ENCODE measurements around the gene ZNF484. TPM values are rescaled to one million over a fixed set of nuclear protein-coding genes. Genes with fewer than 3 reads are reported as not detected.
"Not testable (repeated sequence)": the region's sequence is repeated elsewhere in the genome, so short reads cannot be mapped to it uniquely, and the experiment has no call there.

The ZNF484 gene
- total RNA-seq, 2 donors from 2014 or later, result 9.3 to 10.3 TPM

DNA sequence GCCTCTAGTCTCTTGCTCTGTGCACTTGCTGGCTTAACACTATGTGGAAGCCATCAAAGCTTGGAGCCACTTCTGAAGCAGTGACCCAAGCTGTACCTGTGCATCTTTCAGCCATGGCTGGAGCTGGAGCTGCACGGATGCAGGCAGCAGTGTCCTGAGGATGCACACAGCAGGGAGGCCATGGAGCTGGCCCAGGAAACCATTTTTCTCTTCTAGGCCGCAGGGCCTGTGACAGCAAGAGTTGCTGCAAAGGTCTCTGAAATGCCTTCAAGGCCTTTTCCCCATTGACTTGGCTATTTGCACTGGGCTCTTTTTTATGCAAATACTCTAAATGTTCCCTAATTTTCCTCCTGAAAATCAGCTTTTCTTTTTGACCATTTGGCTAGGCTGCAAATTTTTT lies 12.9 kb upstream of the ZNF484 start:
- no peaks in the 10 kb centered on the region for H3K36me3 ChIP-seq
- no peak overlapping the region for H3K4me3 ChIP-seq
- no peak for TF ChIP-seq POLR2A (IDR thresholded peaks at IDR 0.05)
- TF ChIP-seq, protein P1, sequence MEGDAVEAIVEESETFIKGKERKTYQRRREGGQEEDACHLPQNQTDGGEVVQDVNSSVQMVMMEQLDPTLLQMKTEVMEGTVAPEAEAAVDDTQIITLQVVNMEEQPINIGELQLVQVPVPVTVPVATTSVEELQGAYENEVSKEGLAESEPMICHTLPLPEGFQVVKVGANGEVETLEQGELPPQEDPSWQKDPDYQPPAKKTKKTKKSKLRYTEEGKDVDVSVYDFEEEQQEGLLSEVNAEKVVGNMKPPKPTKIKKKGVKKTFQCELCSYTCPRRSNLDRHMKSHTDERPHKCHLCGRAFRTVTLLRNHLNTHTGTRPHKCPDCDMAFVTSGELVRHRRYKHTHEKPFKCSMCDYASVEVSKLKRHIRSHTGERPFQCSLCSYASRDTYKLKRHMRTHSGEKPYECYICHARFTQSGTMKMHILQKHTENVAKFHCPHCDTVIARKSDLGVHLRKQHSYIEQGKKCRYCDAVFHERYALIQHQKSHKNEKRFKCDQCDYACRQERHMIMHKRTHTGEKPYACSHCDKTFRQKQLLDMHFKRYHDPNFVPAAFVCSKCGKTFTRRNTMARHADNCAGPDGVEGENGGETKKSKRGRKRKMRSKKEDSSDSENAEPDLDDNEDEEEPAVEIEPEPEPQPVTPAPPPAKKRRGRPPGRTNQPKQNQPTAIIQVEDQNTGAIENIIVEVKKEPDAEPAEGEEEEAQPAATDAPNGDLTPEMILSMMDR (IDR thresholded peaks at IDR 0.05), result no peak
- DNase-seq (ENCODE audit: low spot score), result no peak
- no peak overlapping the region for H3K27ac ChIP-seq
- intact Hi-C loops (cut with DNase I), result no loop called here
- H3K4me1 ChIP-seq (replicated peaks), result no peaks in the 10 kb centered on the region
- H3K27me3 ChIP-seq (replicated peaks; ENCODE audit: insufficient read depth), result no peaks in the 10 kb centered on the region
- WGBS, result 85% methylated on average over 2 of the region's 2 CpGs
- no peaks in the 10 kb centered on the region for H3K9me3 ChIP-seq

DNA sequence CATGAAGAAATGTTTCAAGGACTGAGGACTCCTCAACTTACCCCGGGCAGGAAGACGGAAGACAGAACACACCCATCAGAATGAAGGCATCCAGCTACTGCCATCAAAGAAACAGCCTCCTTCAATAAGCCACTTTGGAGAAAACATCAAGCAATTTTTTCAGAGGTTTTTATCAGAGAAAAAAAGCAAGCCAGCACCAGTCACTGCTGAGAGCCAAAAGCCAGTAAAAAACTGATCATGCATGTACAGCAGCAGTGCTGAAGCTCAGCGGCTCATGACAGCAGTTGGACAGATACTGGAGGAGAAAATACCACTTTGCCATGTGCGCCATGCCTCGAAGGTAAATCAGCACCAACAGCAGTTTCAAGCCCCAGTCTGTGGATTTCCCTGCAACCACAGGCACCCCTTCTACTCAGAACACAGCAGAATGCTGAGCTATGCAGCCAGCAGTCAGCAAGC lies 10.1 kb upstream of the ZNF484 start:
- Histone ChIP-seq H3K36me3 (no peaks in the 10 kb centered on the region), H3K27ac (no peak overlapping the region), H3K27me3 (replicated peaks; ENCODE audit: insufficient read depth) (no peaks in the 10 kb centered on the region), H3K4me1 (replicated peaks) (no peaks in the 10 kb centered on the region), H3K9me3 (no peaks in the 10 kb centered on the region), H3K4me3 (no peak overlapping the region)
- TF ChIP-seq, protein P1 (IDR thresholded peaks at IDR 0.05), result no peak
- no peak for TF ChIP-seq POLR2AphosphoS5 (IDR thresholded peaks at IDR 0.05)
- TF ChIP-seq POLR2A (IDR thresholded peaks at IDR 0.05), result no peak
- no peak for DNase-seq (ENCODE audit: low spot score)
- intact Hi-C loops (cut with DNase I), result no loop called here
- 51% methylated on average over 5 of the region's 5 CpGs for WGBS

DNA sequence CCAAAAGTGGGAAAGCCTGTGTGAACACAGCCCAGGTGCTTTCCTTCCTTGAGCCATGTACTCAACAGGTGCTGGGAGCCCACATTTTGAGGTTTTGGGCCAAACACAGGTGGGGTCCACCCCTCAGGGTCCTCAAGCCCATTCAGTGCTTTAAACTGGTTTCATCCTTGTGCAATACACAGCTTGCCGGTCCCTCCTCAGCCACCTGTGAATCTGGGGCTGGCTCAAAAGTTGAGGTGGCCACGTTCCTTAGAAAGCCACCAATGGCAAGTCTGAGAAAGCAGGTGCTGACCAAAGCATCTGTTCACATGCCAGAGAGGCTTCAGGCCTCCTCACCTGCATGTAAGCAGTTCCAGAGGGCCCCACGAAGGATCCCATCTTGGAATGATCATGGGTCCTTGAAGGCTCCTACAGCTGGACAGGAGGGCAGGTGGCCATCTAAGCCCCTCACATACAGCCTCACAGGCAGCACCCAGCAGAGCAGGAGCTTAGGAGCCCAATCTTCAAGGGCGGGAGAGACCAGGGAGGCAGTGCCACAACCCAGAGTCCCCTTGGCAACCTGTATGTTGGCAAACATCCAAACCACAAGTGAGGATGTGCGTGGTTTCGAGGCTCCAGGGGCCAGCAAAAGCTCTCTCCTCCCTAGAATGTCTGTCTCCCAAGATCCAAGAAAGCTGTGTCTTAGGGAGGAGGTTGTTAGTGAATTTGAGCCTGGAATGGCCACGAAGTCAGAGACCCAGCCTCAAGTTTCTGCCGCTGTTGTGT lies 9.2 kb upstream of the ZNF484 start:
- H3K27me3 ChIP-seq (replicated peaks; ENCODE audit: insufficient read depth); H3K9me3 ChIP-seq; H3K4me3 ChIP-seq; DNase-seq (ENCODE audit: low spot score); H3K36me3 ChIP-seq; intact Hi-C loops (cut with DNase I); H3K27ac ChIP-seq; H3K4me1 ChIP-seq (replicated peaks): not testable (repeated sequence)
- 84% methylated on average over 8 of the region's 8 CpGs for WGBS

DNA sequence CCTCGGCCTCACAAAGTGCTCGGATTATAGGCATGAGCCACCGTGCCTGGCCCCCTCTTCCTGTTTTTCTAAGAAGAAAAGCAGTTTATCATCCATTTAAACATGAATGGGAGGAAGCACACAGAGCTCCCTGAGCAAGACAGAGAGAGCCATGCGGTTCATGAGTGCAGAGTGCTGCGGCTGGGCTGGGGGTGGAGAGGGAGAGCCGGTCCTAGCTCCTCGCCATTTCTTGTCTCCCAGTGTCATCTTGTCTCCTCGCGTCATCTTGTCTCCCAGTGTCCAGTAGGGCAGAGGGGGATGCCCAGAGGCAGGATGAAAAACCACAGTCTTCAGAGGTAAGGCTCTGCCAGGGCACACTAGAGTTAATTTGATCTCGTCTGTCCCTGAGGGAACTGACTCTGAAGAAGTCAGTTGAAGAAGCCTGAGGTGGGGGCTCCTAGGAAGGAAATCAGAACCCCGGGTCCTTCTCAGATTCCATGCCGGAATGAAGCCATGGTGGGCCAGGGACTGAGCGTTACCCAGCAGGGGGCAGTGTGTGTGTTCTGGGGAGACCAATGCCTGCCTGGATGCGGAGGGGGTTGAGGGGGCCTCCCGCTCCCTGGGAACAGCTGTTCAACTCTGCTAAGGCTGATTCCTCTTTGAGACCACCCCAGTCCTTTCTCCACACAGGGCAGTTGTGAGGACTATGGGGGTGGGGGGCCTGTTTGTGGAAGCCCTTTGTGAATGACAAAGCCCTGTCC lies 6.0 kb upstream of the ZNF484 start:
- WGBS, result 85% methylated on average over 15 of the region's 15 CpGs

DNA sequence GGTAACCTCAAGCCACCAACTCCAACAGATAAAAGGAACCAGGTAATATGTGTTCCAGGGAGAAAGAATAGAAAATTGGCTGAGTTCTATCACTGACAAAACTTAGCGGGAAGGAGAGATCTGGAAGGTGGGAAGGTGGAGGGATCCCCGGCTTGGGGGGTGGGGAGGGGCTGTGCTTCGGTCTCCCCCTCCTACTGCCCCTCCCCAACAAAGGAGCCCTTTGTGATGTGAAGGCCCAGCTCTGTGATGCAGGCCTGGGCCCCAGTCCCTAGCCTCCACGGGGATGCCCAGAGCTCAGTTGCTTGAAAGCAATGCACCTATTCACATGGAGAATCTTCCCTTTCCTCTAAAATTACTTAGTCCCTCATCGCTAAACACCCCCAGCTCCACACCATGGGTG lies 4.4 kb upstream of the ZNF484 start:
- H3K9me3 ChIP-seq, result no peaks in the 10 kb centered on the region
- H3K4me1 ChIP-seq (replicated peaks), result no peaks in the 10 kb centered on the region
- H3K27ac ChIP-seq, result no peak overlapping the region
- intact Hi-C loops (cut with DNase I), result no loop called here
- DNase-seq (ENCODE audit: low spot score), result no peak
- TF ChIP-seq, protein P1 (IDR thresholded peaks at IDR 0.05), result no peak
- no peak for TF ChIP-seq POLR2A (IDR thresholded peaks at IDR 0.05)
- TF ChIP-seq POLR2AphosphoS5 (IDR thresholded peaks at IDR 0.05), result no peak
- H3K4me3 ChIP-seq, result no peak overlapping the region
- H3K27me3 ChIP-seq (replicated peaks; ENCODE audit: insufficient read depth), result no peaks in the 10 kb centered on the region
- H3K36me3 ChIP-seq, result no peaks in the 10 kb centered on the region
- 70% methylated on average over 5 of the region's 5 CpGs for WGBS

More for the DNA sequence above, 6.0 kb upstream of the ZNF484 start:
- H3K36me3 ChIP-seq; H3K9me3 ChIP-seq; intact Hi-C loops (cut with DNase I); H3K4me3 ChIP-seq; H3K27ac ChIP-seq; H3K27me3 ChIP-seq (replicated peaks; ENCODE audit: insufficient read depth); H3K4me1 ChIP-seq (replicated peaks); DNase-seq (ENCODE audit: low spot score): not testable (repeated sequence)

Measured in prostate gland (tissue), 2 donors.